Body of pancreas (tissue), 4 donors: ENCODE measurements around the gene AFF3. TPM values are rescaled to one million over a fixed set of nuclear protein-coding genes. Genes with fewer than 3 reads are reported as not detected.

Experiments
- ATAC-seq: fragments of 150-250 bp; one replicate; pipeline ENCODE4 v1.9.1; 2016
- DNase-seq, 4 donors: peaks; one replicate each; pipeline ENCODE4 v3.0.0-alpha.2; 2019
- H3K27ac ChIP-seq, 4 donors: fragments of 200-600 bp; sonication (generic); 1 replicate in 3 of 4; 2 replicates in 1 of 4; pipeline versions ENCODE4 v1.5.1 to v1.6.1; 2016 to 2019; ENCODE audit warnings: mild to moderate bottlenecking in 1 of 4, mixed read lengths in 1 of 4, moderate library complexity in 1 of 4
- H3K27me3 ChIP-seq, 2 donors: fragments of 200-600 bp; sonication (generic); one replicate each; pipeline ENCODE4 v1.6.0; 2016; ENCODE audit warnings: mild to moderate bottlenecking in 1 of 2
- H3K36me3 ChIP-seq, 2 donors: fragments of 200-600 bp; sonication (generic); replicated peaks in 1 of 2; 2 replicates each; pipeline ENCODE4 v1.5.1; 2016; ENCODE audit warnings: low read depth in 2 of 2; ENCODE audit not compliant: insufficient read depth in 1 of 2
- H3K4me1 ChIP-seq: fragments of 200-600 bp; sonication (generic); one replicate; pipeline ENCODE4 v1.6.0; 2016
- H3K4me3 ChIP-seq, 2 donors: fragments of 200-600 bp; sonication (generic); 1 replicate in 1 of 2; 2 replicates in 1 of 2; pipeline ENCODE4 v1.5.1; 2016 to 2019
- H3K9me3 ChIP-seq, 3 donors: fragments of 200-600 bp; sonication (generic); 1 replicate in 2 of 3; 2 replicates in 1 of 3; pipeline ENCODE4 v1.5.1; 2016
- CTCF ChIP-seq, 7 experiments: fragments of 450-650 bp in 4 of 7; fragments of 200-600 bp in 3 of 7; sonication (generic) in 3 of 7; IDR thresholded peaks; one replicate each; pipeline ENCODE4 v1.5.1; 2016 to 2019; ENCODE audit warnings: antibody characterized with exemption in 7 of 7
- POLR2A ChIP-seq, 3 donors: fragments of 450-650 bp; IDR thresholded peaks; one replicate each; pipeline ENCODE4 v1.6.1; 2016; ENCODE audit warnings: antibody characterized with exemption in 3 of 3, mild to moderate bottlenecking in 2 of 3
- WGBS, 2 donors: methylation state at CpG; one replicate each; pipeline ENCODE4 v1.1.5; 2017; 5-methylcytosine and 5-hydroxymethylcytosine counted together
- intact Hi-C: fragments of 100-400 bp; cut with DNase I; formaldehyde crosslinking; loops from one replicate; pipeline ENCODE4 v1.15.1; 2023
- total RNA-seq, 2 donors: library from RNA; depleted of rRNA; stranded (reverse); fragments of >200 nt; gene quantifications; one replicate each; pipeline ENCODE4 v1.1.0, GENCODE V29; 2016

The AFF3 gene
- total RNA-seq, 2 donors from 2014 or later: 0.52 to 0.99 TPM

GRCh38 chr2:99987160-99987559 lies 155.2 kb downstream of the AFF3 start:
- no peak overlapping the region for H3K27ac ChIP-seq
- no peaks in the 10 kb centered on the region for H3K4me1 ChIP-seq
- no peaks in the 10 kb centered on the region for H3K27me3 ChIP-seq
- no peak overlapping the region for H3K4me3 ChIP-seq
- ATAC-seq (no peak), DNase-seq (no peak)
- no peaks in the 10 kb centered on the region for H3K36me3 ChIP-seq
- intact Hi-C loops: no loop called here
- H3K9me3 ChIP-seq: no peaks in the 10 kb centered on the region
- WGBS, 2 donors: 85 to 94% methylated on average over 4 of the region's 4 CpGs
- TF ChIP-seq POLR2A (IDR thresholded peaks at IDR 0.05) (no peak), CTCF (IDR thresholded peaks at IDR 0.05) (no peak)

- no peaks in the 10 kb centered on the region for H3K36me3 ChIP-seq
- no peak for ATAC-seq
- no peaks in the 10 kb centered on the region for H3K4me1 ChIP-seq
- DNase-seq: no peak
- WGBS, 2 donors: 53 to 55% methylated on average over 4 of the region's 4 CpGs
- no peaks in the 10 kb centered on the region for H3K9me3 ChIP-seq
- H3K4me3 ChIP-seq: no peak overlapping the region
- intact Hi-C loops: no loop called here
- H3K27ac ChIP-seq: no peak overlapping the region
- no peaks in the 10 kb centered on the region for H3K27me3 ChIP-seq
- TF ChIP-seq POLR2A (IDR thresholded peaks at IDR 0.05) (no peak), CTCF (IDR thresholded peaks at IDR 0.05) (no peak)
Measured at GRCh38 chr2:99984799-99985515, 157.4 kb downstream of the AFF3 start.

- Histone ChIP-seq H3K27me3 (no peaks in the 10 kb centered on the region), H3K9me3 (no peaks in the 10 kb centered on the region), H3K4me1 (no peaks in the 10 kb centered on the region), H3K36me3 (no peaks in the 10 kb centered on the region), H3K27ac (no peak overlapping the region), H3K4me3 (no peak overlapping the region)
- intact Hi-C loops: no loop called here
- no peak for TF ChIP-seq CTCF (IDR thresholded peaks at IDR 0.05)
- no peak for TF ChIP-seq POLR2A (IDR thresholded peaks at IDR 0.05)
- DNase-seq: no peak
- ATAC-seq: no peak
- 85 to 95% methylated on average over 2 of the region's 2 CpGs for WGBS, 2 donors
Measured at GRCh38 chr2:99982744-99983143, 159.6 kb downstream of the AFF3 start.

GRCh38 chr2:99981840-99982239 lies 160.6 kb downstream of the AFF3 start:
- ATAC-seq (no peak), DNase-seq (no peak)
- Histone ChIP-seq H3K36me3 (no peaks in the 10 kb centered on the region), H3K4me3 (no peak overlapping the region), H3K27ac (no peak overlapping the region), H3K4me1 (no peaks in the 10 kb centered on the region), H3K27me3 (no peaks in the 10 kb centered on the region), H3K9me3 (no peaks in the 10 kb centered on the region)
- no peak for TF ChIP-seq CTCF (IDR thresholded peaks at IDR 0.05)
- 81 to 94% methylated on average over 1 of the region's 1 CpG for WGBS, 2 donors
- intact Hi-C loops: no loop called here

GRCh38 chr2:99980176-99980575 lies 162.2 kb downstream of the AFF3 start:
- TF ChIP-seq POLR2A (IDR thresholded peaks at IDR 0.05) (no peak), CTCF (IDR thresholded peaks at IDR 0.05) (no peak)

More at GRCh38 chr2:99980176-99980575, 162.2 kb downstream of the AFF3 start:
- no peaks in the 10 kb centered on the region for H3K36me3 ChIP-seq
- H3K27me3 ChIP-seq: no peaks in the 10 kb centered on the region
- no peak overlapping the region for H3K4me3 ChIP-seq
- no peaks in the 10 kb centered on the region for H3K4me1 ChIP-seq
- no peak overlapping the region for H3K27ac ChIP-seq
- ATAC-seq (no peak), DNase-seq (no peak)
- 45 to 54% methylated on average over 2 of the region's 2 CpGs for WGBS, 2 donors
- intact Hi-C loops: no loop called here
- no peaks in the 10 kb centered on the region for H3K9me3 ChIP-seq
